OCI-LY7 (cell line): ENCODE measurements around the gene PRR20C.

Experiments used
- EZH2phosphoT487 ChIP-seq: fragments of 200-600 bp; sonication (generic); IDR thresholded peaks from 2 replicates; pipeline ENCODE4 v1.6.1; 2018; ENCODE audit warnings: low read depth, borderline replicate concordance, mild to moderate bottlenecking, mixed run types, antibody characterized with exemption, low read length, moderate library complexity, mixed read lengths
- TF ChIP-seq, protein P1 (sequence below): fragments of 200-600 bp; sonication (generic); conservative IDR thresholded peaks from 2 replicates; pipeline ENCODE4 v1.5.1; 2014; ENCODE audit warnings: mild to moderate bottlenecking, antibody characterized with exemption, low read length, moderate library complexity, mixed read lengths

DNA sequence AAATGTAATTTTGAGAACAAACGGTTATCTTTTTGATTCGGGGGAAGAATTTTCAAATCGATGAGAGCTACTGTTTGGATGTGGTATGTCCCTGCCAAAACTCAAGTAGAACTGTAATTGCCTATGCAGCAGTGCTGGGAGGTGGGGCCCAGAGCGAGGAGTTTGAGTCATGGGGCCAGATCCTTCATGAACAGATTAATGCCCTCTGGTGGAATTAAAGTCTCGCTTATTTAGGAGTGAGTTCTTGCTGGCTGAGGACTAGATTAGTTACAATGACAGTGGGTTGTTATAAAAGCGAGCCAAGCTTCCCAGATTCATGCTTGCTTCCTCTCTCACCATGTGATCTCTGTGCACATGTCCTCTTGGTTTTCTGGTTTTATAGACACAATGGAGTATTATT lies 25.0 kb upstream of the PRR20C start:
- TF ChIP-seq, protein P1, sequence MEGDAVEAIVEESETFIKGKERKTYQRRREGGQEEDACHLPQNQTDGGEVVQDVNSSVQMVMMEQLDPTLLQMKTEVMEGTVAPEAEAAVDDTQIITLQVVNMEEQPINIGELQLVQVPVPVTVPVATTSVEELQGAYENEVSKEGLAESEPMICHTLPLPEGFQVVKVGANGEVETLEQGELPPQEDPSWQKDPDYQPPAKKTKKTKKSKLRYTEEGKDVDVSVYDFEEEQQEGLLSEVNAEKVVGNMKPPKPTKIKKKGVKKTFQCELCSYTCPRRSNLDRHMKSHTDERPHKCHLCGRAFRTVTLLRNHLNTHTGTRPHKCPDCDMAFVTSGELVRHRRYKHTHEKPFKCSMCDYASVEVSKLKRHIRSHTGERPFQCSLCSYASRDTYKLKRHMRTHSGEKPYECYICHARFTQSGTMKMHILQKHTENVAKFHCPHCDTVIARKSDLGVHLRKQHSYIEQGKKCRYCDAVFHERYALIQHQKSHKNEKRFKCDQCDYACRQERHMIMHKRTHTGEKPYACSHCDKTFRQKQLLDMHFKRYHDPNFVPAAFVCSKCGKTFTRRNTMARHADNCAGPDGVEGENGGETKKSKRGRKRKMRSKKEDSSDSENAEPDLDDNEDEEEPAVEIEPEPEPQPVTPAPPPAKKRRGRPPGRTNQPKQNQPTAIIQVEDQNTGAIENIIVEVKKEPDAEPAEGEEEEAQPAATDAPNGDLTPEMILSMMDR, result no peak
- no peak for TF ChIP-seq EZH2phosphoT487
